ENCODE data around the gene GHITM. TPM values are rescaled to one million over a fixed set of nuclear protein-coding genes. Genes with fewer than 3 reads are reported as not detected.
"Not testable (repeated sequence)": the region's sequence is repeated elsewhere in the genome, so short reads cannot be mapped to it uniquely, and the experiment has no call there.

GHITM gene
- total RNA-seq, 1 donor from 2014 or later: 87.9 TPM

- H3K4me1 ChIP-seq: no peaks in the 10 kb centered on the region
- H3K27ac ChIP-seq: no peak overlapping the region
- intact Hi-C loops (cut with DNase I): no loop called here
These were observed 24.7 kb downstream of the GHITM start for GRCh38 chr10:84163996-84164395.

GRCh38 chr10:84164442-84164841 lies 25.1 kb downstream of the GHITM start:
- no peaks in the 10 kb centered on the region for H3K36me3 ChIP-seq
- H3K4me1 ChIP-seq: no peaks in the 10 kb centered on the region
- intact Hi-C loops (cut with DNase I): no loop called here
- TF ChIP-seq POLR2A (IDR thresholded peaks at IDR 0.05) (no peak), POLR2AphosphoS5 (IDR thresholded peaks at IDR 0.05; ENCODE audit: insufficient read depth in 1 of 2, low read depth in 1 of 2) (no peak), CTCF (IDR thresholded peaks at IDR 0.05) (no peak)
- no peak overlapping the region for H3K27ac ChIP-seq
- H3K9me3 ChIP-seq: no peaks in the 10 kb centered on the region
- H3K27me3 ChIP-seq: no peaks in the 10 kb centered on the region
- no peak for DNase-seq (ENCODE audit: extremely low spot score in 2 of 2)
- no peak overlapping the region for H3K4me3 ChIP-seq

More at GRCh38 chr10:84163996-84164395, 24.7 kb downstream of the GHITM start:
- no peak for DNase-seq (ENCODE audit: extremely low spot score in 2 of 2)
- TF ChIP-seq POLR2AphosphoS5 (IDR thresholded peaks at IDR 0.05; ENCODE audit: insufficient read depth in 1 of 2, low read depth in 1 of 2) (no peak), CTCF (IDR thresholded peaks at IDR 0.05) (no peak), POLR2A (IDR thresholded peaks at IDR 0.05) (no peak)
- no peaks in the 10 kb centered on the region for H3K9me3 ChIP-seq
- no peaks in the 10 kb centered on the region for H3K36me3 ChIP-seq
- no peak overlapping the region for H3K4me3 ChIP-seq
- no peaks in the 10 kb centered on the region for H3K27me3 ChIP-seq

GRCh38 chr10:84166620-84167288 lies 27.4 kb downstream of the GHITM start:
- H3K27ac ChIP-seq: no peak overlapping the region
- no peaks in the 10 kb centered on the region for H3K36me3 ChIP-seq
- no peak for TF ChIP-seq CTCF (IDR thresholded peaks at IDR 0.05)
- TF ChIP-seq POLR2AphosphoS5 (IDR thresholded peaks at IDR 0.05; ENCODE audit: insufficient read depth in 1 of 2, low read depth in 1 of 2): no peak
- no peak for TF ChIP-seq POLR2A (IDR thresholded peaks at IDR 0.05)
- H3K4me1 ChIP-seq: no peaks in the 10 kb centered on the region
- H3K27me3 ChIP-seq: no peaks in the 10 kb centered on the region
- H3K9me3 ChIP-seq: no peaks in the 10 kb centered on the region
- H3K4me3 ChIP-seq: no peak overlapping the region
- intact Hi-C loops (cut with DNase I): no loop called here
- no peak for DNase-seq (ENCODE audit: extremely low spot score in 2 of 2)

- not testable (repeated sequence) for DNase-seq (ENCODE audit: extremely low spot score in 2 of 2)
These were observed 28.0 kb downstream of the GHITM start for GRCh38 chr10:84167289-84167653.

GRCh38 chr10:84168382-84168781 lies 29.1 kb downstream of the GHITM start:
- H3K4me1 ChIP-seq; DNase-seq (ENCODE audit: extremely low spot score in 2 of 2); intact Hi-C loops (cut with DNase I); H3K9me3 ChIP-seq; H3K27me3 ChIP-seq; H3K4me3 ChIP-seq; H3K36me3 ChIP-seq; H3K27ac ChIP-seq: not testable (repeated sequence)

More at GRCh38 chr10:84167289-84167653, 28.0 kb downstream of the GHITM start:
- H3K36me3 ChIP-seq; intact Hi-C loops (cut with DNase I); H3K27ac ChIP-seq; H3K27me3 ChIP-seq; H3K9me3 ChIP-seq; H3K4me1 ChIP-seq; H3K4me3 ChIP-seq: not testable (repeated sequence)

- H3K36me3 ChIP-seq; DNase-seq (ENCODE audit: extremely low spot score in 2 of 2); intact Hi-C loops (cut with DNase I); H3K9me3 ChIP-seq; H3K27me3 ChIP-seq; H3K4me1 ChIP-seq: not testable (repeated sequence)
- Histone ChIP-seq H3K27ac (peak overlapping the region; percentile 48), H3K4me3 (peak overlapping the region in 1 of 2 donors; percentile 22)
These were observed 31.9 kb downstream of the GHITM start for GRCh38 chr10:84171237-84171636.

- DNase-seq (ENCODE audit: extremely low spot score in 2 of 2); H3K27me3 ChIP-seq; H3K9me3 ChIP-seq; H3K36me3 ChIP-seq; intact Hi-C loops (cut with DNase I); H3K4me3 ChIP-seq; H3K4me1 ChIP-seq: not testable (repeated sequence)
- peak overlapping the region; percentile 48 for H3K27ac ChIP-seq
These were observed 32.6 kb downstream of the GHITM start for GRCh38 chr10:84171700-84172466.

Data from vagina (tissue), 2 donors.